ENCODE data around the gene ZDHHC22.

ZDHHC22 gene

GRCh38 chr14:77102154-77102553, 39.4 kb downstream of the ZDHHC22 start:
- DNase-seq, result no peak

- no peak for DNase-seq
Observed at GRCh38 chr14:77100961-77101360, 40.6 kb downstream of the ZDHHC22 start.

- no peak for DNase-seq
Observed at GRCh38 chr14:77099425-77100167, 42.0 kb downstream of the ZDHHC22 start.

GRCh38 chr14:77098529-77099353, 42.9 kb downstream of the ZDHHC22 start:
- DNase-seq, result no peak

GRCh38 chr14:77097700-77098528, 43.7 kb downstream of the ZDHHC22 start, which contains the start of gene CIPC:
Gene CIPC, plus strand, starts transcription at chr14:77098258. Its CDS starts 7,451 bp downstream, at chr14:77105709.
- peak; percentile 99 for DNase-seq

- DNase-seq, result no peak
Observed at GRCh38 chr14:77097006-77097699, 44.4 kb downstream of the ZDHHC22 start.

- peak; percentile 65 for DNase-seq
Observed at GRCh38 chr14:77094672-77095284, 46.8 kb downstream of the ZDHHC22 start.

- no peak for DNase-seq
Observed at GRCh38 chr14:77092676-77093075, 48.9 kb downstream of the ZDHHC22 start.

GRCh38 chr14:77091518-77091917, 50.1 kb downstream of the ZDHHC22 start:
- DNase-seq, result no peak

GRCh38 chr14:77088645-77089044, 52.9 kb downstream of the ZDHHC22 start:
- no peak for DNase-seq

GRCh38 chr14:77088219-77088618, 53.4 kb downstream of the ZDHHC22 start:
- no peak for DNase-seq

GRCh38 chr14:77087631-77088030, 54.0 kb downstream of the ZDHHC22 start:
- no peak for DNase-seq

GRCh38 chr14:77086951-77087350, 54.6 kb downstream of the ZDHHC22 start:
- no peak for DNase-seq

- no peak for DNase-seq
Observed at GRCh38 chr14:77086017-77086727, 55.4 kb downstream of the ZDHHC22 start.

- no peak for DNase-seq
Observed at GRCh38 chr14:77085538-77085937, 56.1 kb downstream of the ZDHHC22 start.

GRCh38 chr14:77084985-77085384, 56.6 kb downstream of the ZDHHC22 start:
- DNase-seq, result no peak

- no peak for DNase-seq
Observed at GRCh38 chr14:77083082-77083481, 58.5 kb downstream of the ZDHHC22 start.

GRCh38 chr14:77082356-77082755, 59.2 kb downstream of the ZDHHC22 start:
- DNase-seq, result no peak
